Esophagus muscularis mucosa (tissue), 3 donors: ENCODE results near the gene ME1.

ENCODE experiments used
- POLR2AphosphoS5 ChIP-seq, 2 donors: sonication (generic); formaldehyde crosslinking; IDR thresholded peaks; one replicate each; pipeline ENCODE4 v1.6.1; 2017; ENCODE audit warnings: antibody characterized with exemption in 2 of 2
- TF ChIP-seq, protein P1 (sequence below), 3 experiments: fragments of 200-600 bp in 2 of 3; fragments of 450-650 bp in 1 of 3; sonication (generic) in 2 of 3; IDR thresholded peaks; one replicate each; pipeline ENCODE4 v1.5.1; 2017 to 2019; ENCODE audit warnings: antibody characterized with exemption in 3 of 3, mild to moderate bottlenecking in 2 of 3, moderate library complexity in 1 of 3

DNA sequence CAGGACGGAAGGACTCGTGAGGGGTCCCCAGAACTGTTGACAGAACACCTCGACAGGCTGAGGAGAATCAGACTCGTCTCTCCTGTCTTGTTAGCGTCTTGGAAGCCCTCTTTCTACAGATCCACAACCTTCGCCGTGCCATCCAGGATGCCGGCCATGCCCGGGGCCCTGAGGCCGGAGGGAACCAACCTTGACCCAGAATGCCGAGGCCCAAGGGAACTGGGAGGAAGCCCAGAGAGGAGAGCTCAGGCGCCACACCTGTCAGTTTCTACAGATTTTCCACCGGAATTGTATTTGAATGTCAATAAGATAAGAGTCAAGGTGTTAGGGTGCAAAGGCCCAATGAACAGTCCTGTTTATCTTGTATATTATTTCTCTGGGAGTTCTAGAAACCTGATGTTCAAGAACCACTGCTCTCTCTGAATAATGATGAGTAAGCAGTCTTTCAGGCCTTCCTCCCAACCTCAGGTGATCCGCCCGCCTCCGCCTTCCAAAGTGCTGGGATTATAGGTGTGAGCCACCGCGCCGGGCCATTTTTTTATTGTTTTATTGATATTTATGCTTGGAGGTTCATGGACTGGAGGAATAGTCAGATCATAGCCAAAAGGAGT lies 799 bp upstream of the ME1 start:
- no peak for TF ChIP-seq POLR2AphosphoS5 (IDR thresholded peaks at IDR 0.05)
- TF ChIP-seq, protein P1, sequence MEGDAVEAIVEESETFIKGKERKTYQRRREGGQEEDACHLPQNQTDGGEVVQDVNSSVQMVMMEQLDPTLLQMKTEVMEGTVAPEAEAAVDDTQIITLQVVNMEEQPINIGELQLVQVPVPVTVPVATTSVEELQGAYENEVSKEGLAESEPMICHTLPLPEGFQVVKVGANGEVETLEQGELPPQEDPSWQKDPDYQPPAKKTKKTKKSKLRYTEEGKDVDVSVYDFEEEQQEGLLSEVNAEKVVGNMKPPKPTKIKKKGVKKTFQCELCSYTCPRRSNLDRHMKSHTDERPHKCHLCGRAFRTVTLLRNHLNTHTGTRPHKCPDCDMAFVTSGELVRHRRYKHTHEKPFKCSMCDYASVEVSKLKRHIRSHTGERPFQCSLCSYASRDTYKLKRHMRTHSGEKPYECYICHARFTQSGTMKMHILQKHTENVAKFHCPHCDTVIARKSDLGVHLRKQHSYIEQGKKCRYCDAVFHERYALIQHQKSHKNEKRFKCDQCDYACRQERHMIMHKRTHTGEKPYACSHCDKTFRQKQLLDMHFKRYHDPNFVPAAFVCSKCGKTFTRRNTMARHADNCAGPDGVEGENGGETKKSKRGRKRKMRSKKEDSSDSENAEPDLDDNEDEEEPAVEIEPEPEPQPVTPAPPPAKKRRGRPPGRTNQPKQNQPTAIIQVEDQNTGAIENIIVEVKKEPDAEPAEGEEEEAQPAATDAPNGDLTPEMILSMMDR (IDR thresholded peaks at IDR 0.05): no peak
